Endothelial cell of umbilical vein (primary cell): Measurements from ENCODE around the gene ATXN7L2. TPM values are rescaled to one million over a fixed set of nuclear protein-coding genes. Genes with fewer than 3 reads are reported as not detected.

Experiments used
- BruUV-seq: library from RNA; stranded (reverse); fragments of 400-500 nt; replicated peaks from 2 replicates; lab custom pipeline; 2021; lab: Mats Ljungman, UMichigan
- CTCF ChIA-PET: fragments of 300-600, 350-600 bp; sonication (Branson Sonifier 250); formaldehyde crosslinking; loops from one replicate; lab custom pipeline; 2021; ENCODE audit warnings: antibody characterized with exemption, inconsistent platforms; lab: Charles Lee
- POLR2A ChIA-PET: fragments of 300-600, 350-600 bp; sonication (Branson Sonifier 250); formaldehyde crosslinking; loops from one replicate; lab custom pipeline; 2021; ENCODE audit warnings: antibody characterized with exemption, inconsistent platforms; lab: Charles Lee
- DNase-seq: peaks from one replicate; pipeline ENCODE4 v3.0.0-alpha.2; 2011; ENCODE audit warnings: low read depth, low spot score
- FAIRE-seq: peaks from 2 replicates; lab custom pipeline; 2011; peaks lifted over from hg19 to GRCh38; lab: Jason Lieb, UNC
- H2AFZ ChIP-seq: 2 replicates; pipeline ENCODE4 v1.6.0; 2012; ENCODE audit warnings: low read depth, low read length, control low read depth, inconsistent platforms
- H3K27ac ChIP-seq: 2 replicates; pipeline ENCODE4 v1.5.1; 2011; ENCODE audit warnings: low read depth, mild to moderate bottlenecking, control low read depth, low read length, moderate library complexity; ENCODE audit not compliant: insufficient read depth
- H3K27me3 ChIP-seq, 2 experiments: 2 replicates each; pipeline versions ENCODE4 v1.6.0 to v1.6.1; 2011; ENCODE audit warnings: low read length in 2 of 2, mixed read lengths in 1 of 2; ENCODE audit not compliant: control insufficient read depth in 2 of 2, insufficient read depth in 2 of 2
- H3K36me3 ChIP-seq, 2 experiments: 2 replicates in 1 of 2; 3 replicates in 1 of 2; pipeline ENCODE4 v1.5.1; 2011; ENCODE audit warnings: low read length in 2 of 2, mild to moderate bottlenecking in 1 of 2, moderate library complexity in 1 of 2; ENCODE audit not compliant: control insufficient read depth in 2 of 2, insufficient read depth in 2 of 2; ENCODE audit errors: extremely low read depth in 1 of 2
- H3K4me1 ChIP-seq: 3 replicates; pipeline ENCODE4 v1.5.1; 2011; ENCODE audit warnings: mild to moderate bottlenecking, low read length; ENCODE audit not compliant: control insufficient read depth, insufficient read depth; ENCODE audit errors: extremely low read depth
- H3K4me2 ChIP-seq: 2 replicates; pipeline ENCODE4 v1.6.1; 2011; ENCODE audit warnings: low read length, control low read depth, mixed read lengths; ENCODE audit not compliant: insufficient read depth
- H3K4me3 ChIP-seq, 3 experiments: fragments of 200-600 bp in 1 of 3; sonication (generic), shearing (Covaris generic) in 1 of 3; replicated peaks in 1 of 3; 2 replicates each; pipeline ENCODE4 v1.5.1; 2011 to 2016; ENCODE audit warnings: control low read depth in 3 of 3, low read length in 3 of 3, mild to moderate bottlenecking in 2 of 3, inconsistent platforms in 1 of 3, low read depth in 1 of 3, moderate library complexity in 1 of 3; ENCODE audit not compliant: insufficient read depth in 1 of 3
- H3K79me2 ChIP-seq: 2 replicates; pipeline ENCODE4 v1.6.0; 2012; ENCODE audit warnings: low read length, inconsistent platforms; ENCODE audit not compliant: control insufficient read depth, insufficient read depth
- H3K9ac ChIP-seq: replicated peaks from 2 replicates; pipeline ENCODE3; 2011; ENCODE audit warnings: low read length, control low read depth; ENCODE audit not compliant: insufficient read depth; ENCODE audit errors: extremely low read depth
- H3K9me1 ChIP-seq: replicated peaks from 3 replicates; pipeline ENCODE4 v1.6.0; 2011; ENCODE audit warnings: mild to moderate bottlenecking, low read length; ENCODE audit not compliant: control insufficient read depth, insufficient read depth; ENCODE audit errors: extremely low read depth
- H3K9me3 ChIP-seq: replicated peaks from 2 replicates; pipeline ENCODE4 v1.5.1; 2012; ENCODE audit warnings: low read length, inconsistent platforms; ENCODE audit not compliant: control insufficient read depth, insufficient read depth
- H4K20me1 ChIP-seq: replicated peaks from 2 replicates; pipeline ENCODE3; 2011; ENCODE audit warnings: mild to moderate bottlenecking, low read length; ENCODE audit not compliant: control insufficient read depth, insufficient read depth; ENCODE audit errors: extremely low read depth
- EZH2 ChIP-seq: IDR thresholded peaks from 2 replicates; pipeline ENCODE4 v1.6.1; 2012; ENCODE audit warnings: borderline replicate concordance, low read depth, mild to moderate bottlenecking, moderate library complexity, low read length, inconsistent platforms; ENCODE audit not compliant: severe bottlenecking
- FOS ChIP-seq: IDR thresholded peaks from 2 replicates; pipeline ENCODE4 v1.6.1; 2011; ENCODE audit warnings: mild to moderate bottlenecking, low read length, moderate library complexity, borderline replicate concordance; ENCODE audit not compliant: insufficient read depth
- GATA2 ChIP-seq: IDR thresholded peaks from 2 replicates; pipeline ENCODE4 v1.7.0; 2011; ENCODE audit warnings: low read depth, mild to moderate bottlenecking, moderate library complexity, mixed read lengths, low read length; ENCODE audit not compliant: insufficient read length, insufficient read depth
- JUN ChIP-seq: IDR thresholded peaks from 2 replicates; pipeline ENCODE4 v1.6.1; 2011; ENCODE audit warnings: borderline replicate concordance, low read depth; ENCODE audit not compliant: insufficient read length, insufficient read depth
- MYC ChIP-seq: IDR thresholded peaks from one replicate; pipeline ENCODE4 v1.6.1; 2011; ENCODE audit warnings: mild to moderate bottlenecking, low read depth, low read length
- POLR2A ChIP-seq: IDR thresholded peaks from 2 replicates; pipeline ENCODE4 v1.6.1; 2012; ENCODE audit warnings: low read depth, mild to moderate bottlenecking, control low read depth, low read length
- POLR2AphosphoS5 ChIP-seq: IDR thresholded peaks from 2 replicates; pipeline ENCODE4 v1.6.1; 2012; ENCODE audit warnings: low read depth, mild to moderate bottlenecking, control low read depth, low read length, moderate library complexity; ENCODE audit not compliant: insufficient read depth
- dilution Hi-C: fragments of 300-500 bp; cut with MboI; formaldehyde crosslinking; loops from one replicate; pipeline ENCODE4 v1.15.0; 2019; ENCODE audit warnings: low sequenced_read_pairs; ENCODE audit not compliant: extremely low pct_ligation_motif_present
- intact Hi-C: fragments of 100-400 bp; cut with micrococcal nuclease; formaldehyde crosslinking; loops from one replicate; pipeline ENCODE4 v1.10.0; 2022
- polyA plus RNA-seq, 4 experiments: library from polyadenylated mRNA; depleted of rRNA in 3 of 4; stranded (reverse) in 3 of 4; unstranded in 1 of 4; fragments of >200 nt; gene quantifications; 2 replicates each; pipeline versions ENCODE4 v1.2.1 to v1.2.3, GENCODE V29; 2011 to 2012; ENCODE audit warnings: missing spikeins in 1 of 4
- total RNA-seq: library from RNA; stranded (reverse); gene quantifications from 2 replicates; pipeline ENCODE4 v1.2.3, GENCODE V29; 2021
- TF ChIP-seq, protein P1 (sequence below), 2 donors: IDR thresholded peaks; 1 replicate in 1 of 2; 2 replicates in 1 of 2; pipeline ENCODE4 v1.5.1; 2011; ENCODE audit warnings: low read length in 2 of 2, mild to moderate bottlenecking in 2 of 2, moderate library complexity in 2 of 2, control low read depth in 1 of 2, inconsistent platforms in 1 of 2, low read depth in 1 of 2; ENCODE audit not compliant: insufficient read depth in 1 of 2; ENCODE audit errors: extremely low read depth in 1 of 2
- TF ChIP-seq, protein P2 (sequence below): IDR thresholded peaks from 2 replicates; pipeline ENCODE4 v1.6.1; 2011; ENCODE audit not compliant: insufficient read depth, insufficient read length

ATXN7L2 gene
- total and polyA plus RNA-seq, 2 donors (not counting 3 experiments of a cell fraction or from before 2014, with no cell fraction given) = 4.4 to 4.9 TPM

DNA sequence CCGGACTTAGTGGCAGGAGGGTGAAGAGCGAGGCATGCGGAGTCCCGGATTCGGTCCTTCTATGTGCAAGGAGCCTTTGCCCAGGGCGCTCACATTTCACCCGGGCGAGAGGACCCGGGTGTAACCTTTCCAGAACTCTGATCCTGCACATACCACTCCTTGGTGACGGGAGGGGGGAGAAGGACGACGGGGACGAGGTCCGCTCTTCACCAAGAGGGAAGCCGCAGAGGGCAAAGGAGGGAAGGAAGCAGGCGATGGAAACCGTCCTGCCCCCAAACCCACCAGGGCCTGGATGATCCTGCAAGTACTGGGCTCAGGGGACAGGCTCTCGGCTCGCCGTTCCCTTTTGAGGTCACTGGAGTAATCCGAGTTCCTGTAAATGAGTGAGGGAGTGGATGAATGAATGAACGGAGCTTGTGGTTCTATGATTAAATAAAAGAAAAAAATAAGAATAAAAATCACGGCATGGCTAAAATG, 16.4 kb upstream of the ATXN7L2 start:
- dilution Hi-C loops = no loop called here
- peaks cover 65 to 90% of the 10 kb centered on the region in 2 experiments for H3K27me3 ChIP-seq

More for the DNA sequence above, 16.4 kb upstream of the ATXN7L2 start:
- DNase-seq = no peak
- no peak overlapping the region for H3K27ac ChIP-seq
- H2AFZ ChIP-seq = no peak overlapping the region
- no peaks in the 10 kb centered on the region for H3K36me3 ChIP-seq
- intact Hi-C loops = no loop called here
- peaks cover 3% of the 10 kb centered on the region for H3K4me1 ChIP-seq
- ChIA-PET POLR2A (no interaction called here), CTCF (interaction anchor here (0.9 to 1.6 kb wide), 3 partner anchors 23 to 367 kb away, joined by 3 read pairs; no protein-coding TSS in a partner anchor)
- TF ChIP-seq, protein P1, sequence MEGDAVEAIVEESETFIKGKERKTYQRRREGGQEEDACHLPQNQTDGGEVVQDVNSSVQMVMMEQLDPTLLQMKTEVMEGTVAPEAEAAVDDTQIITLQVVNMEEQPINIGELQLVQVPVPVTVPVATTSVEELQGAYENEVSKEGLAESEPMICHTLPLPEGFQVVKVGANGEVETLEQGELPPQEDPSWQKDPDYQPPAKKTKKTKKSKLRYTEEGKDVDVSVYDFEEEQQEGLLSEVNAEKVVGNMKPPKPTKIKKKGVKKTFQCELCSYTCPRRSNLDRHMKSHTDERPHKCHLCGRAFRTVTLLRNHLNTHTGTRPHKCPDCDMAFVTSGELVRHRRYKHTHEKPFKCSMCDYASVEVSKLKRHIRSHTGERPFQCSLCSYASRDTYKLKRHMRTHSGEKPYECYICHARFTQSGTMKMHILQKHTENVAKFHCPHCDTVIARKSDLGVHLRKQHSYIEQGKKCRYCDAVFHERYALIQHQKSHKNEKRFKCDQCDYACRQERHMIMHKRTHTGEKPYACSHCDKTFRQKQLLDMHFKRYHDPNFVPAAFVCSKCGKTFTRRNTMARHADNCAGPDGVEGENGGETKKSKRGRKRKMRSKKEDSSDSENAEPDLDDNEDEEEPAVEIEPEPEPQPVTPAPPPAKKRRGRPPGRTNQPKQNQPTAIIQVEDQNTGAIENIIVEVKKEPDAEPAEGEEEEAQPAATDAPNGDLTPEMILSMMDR (IDR thresholded peaks at IDR 0.05; ENCODE audit: extremely low read depth in 1 of 2, insufficient read depth in 1 of 2, low read depth in 1 of 2, low read length in 2 of 2) = no peak
- TF ChIP-seq MYC = no peak
- TF ChIP-seq EZH2 = no peak
- no peak for TF ChIP-seq GATA2
- no peak for TF ChIP-seq POLR2A
- no peak for TF ChIP-seq JUN
- no peak for TF ChIP-seq POLR2AphosphoS5
- TF ChIP-seq, protein P2, sequence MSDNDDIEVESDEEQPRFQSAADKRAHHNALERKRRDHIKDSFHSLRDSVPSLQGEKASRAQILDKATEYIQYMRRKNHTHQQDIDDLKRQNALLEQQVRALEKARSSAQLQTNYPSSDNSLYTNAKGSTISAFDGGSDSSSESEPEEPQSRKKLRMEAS = no peak
- no peak for TF ChIP-seq FOS
- H3K4me2 ChIP-seq = no peak overlapping the region
- H3K9ac ChIP-seq = no peak overlapping the region
- H3K79me2 ChIP-seq = no peaks in the 10 kb centered on the region
- FAIRE-seq = no peak
- no peaks in the 10 kb centered on the region for H3K9me3 ChIP-seq
- no peaks in the 10 kb centered on the region for H3K9me1 ChIP-seq
- no peak overlapping the region for H3K4me3 ChIP-seq
- BruUV-seq = no TSS peak
- no peaks in the 10 kb centered on the region for H4K20me1 ChIP-seq
